Measurements from ENCODE around the gene LRCH1. TPM values are rescaled to one million over a fixed set of nuclear protein-coding genes. Genes with fewer than 3 reads are reported as not detected.

LRCH1 gene
- total and polyA plus RNA-seq, 2 of the 13 experiments (the other 11 are each of a cell fraction or from before 2014, with no cell fraction given) = 4.1 to 12.6 TPM

DNA sequence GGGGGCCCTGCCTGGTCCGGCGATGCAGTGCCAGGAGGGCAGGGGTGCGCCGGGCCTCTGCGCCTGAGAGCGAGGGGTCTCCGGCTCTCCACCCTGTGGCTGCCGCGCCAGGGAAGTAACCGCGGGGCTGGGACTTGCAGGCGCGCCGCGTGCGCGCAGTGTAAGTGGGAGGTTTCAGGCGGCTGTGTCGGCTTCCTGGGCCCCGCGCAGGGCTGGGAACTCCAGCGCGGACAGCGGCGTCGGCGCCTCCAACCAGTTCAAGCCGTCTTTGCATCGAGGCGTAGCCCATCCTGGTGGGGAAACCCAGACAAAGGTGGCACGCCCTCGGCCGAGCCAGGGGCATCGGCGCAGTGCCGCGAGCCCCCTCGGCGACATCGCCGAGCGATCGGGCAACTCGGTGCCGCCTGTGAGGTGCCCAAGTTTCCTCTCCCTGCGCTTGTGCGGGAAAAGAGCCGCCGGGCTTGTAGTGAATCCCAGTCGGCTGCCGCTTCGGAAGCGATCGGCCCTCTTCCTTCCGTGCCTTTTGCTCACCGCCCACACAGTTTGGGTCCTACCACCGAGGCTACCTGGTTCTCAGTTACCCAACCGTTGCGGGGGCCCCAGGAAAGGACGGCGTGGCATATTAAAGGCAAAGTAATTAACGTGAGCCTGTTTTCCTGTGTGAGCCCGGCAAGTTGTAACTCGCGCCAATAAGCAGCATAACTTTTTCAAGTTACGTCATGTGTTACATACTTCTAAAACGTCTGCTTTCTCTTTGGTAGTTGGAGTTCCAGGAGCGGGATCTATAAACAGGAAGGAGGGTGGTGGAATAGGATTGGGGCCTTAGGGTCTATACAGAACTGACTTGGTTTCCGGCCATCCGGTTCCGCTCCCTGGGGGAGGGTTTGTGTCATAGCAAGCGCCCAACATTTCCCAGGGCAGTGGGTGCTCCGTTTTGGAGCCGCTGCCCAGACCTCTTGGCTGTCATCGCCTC is 1.2 kb downstream of the LRCH1 start:
- in situ Hi-C loops (cut with HindIII; ENCODE audit: extremely low pct_ligation_motif_present, low pct_unique_long_range_greater_than_20kb) = loop anchor here (5.0 kb wide), 1 partner anchor 168 kb away; no protein-coding TSS in a partner anchor
- no peak for TF ChIP-seq HOXA9 (CRISPR knock-in tag; IDR thresholded peaks at IDR 0.05; ENCODE audit: borderline replicate concordance)
- TF ChIP-seq, protein P1, sequence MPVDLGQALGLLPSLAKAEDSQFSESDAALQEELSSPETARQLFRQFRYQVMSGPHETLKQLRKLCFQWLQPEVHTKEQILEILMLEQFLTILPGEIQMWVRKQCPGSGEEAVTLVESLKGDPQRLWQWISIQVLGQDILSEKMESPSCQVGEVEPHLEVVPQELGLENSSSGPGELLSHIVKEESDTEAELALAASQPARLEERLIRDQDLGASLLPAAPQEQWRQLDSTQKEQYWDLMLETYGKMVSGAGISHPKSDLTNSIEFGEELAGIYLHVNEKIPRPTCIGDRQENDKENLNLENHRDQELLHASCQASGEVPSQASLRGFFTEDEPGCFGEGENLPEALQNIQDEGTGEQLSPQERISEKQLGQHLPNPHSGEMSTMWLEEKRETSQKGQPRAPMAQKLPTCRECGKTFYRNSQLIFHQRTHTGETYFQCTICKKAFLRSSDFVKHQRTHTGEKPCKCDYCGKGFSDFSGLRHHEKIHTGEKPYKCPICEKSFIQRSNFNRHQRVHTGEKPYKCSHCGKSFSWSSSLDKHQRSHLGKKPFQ (CRISPR knock-in tag; IDR thresholded peaks at IDR 0.05; ENCODE audit: insufficient replicate concordance) = no peak
- TF ChIP-seq TCF7L2 (IDR thresholded peaks at IDR 0.05; ENCODE audit: low read depth, low read length) = no peak
- TF ChIP-seq NR3C1 (CRISPR knock-in tag; IDR thresholded peaks at IDR 0.05) = no peak
- TF ChIP-seq RAD51 (IDR thresholded peaks at IDR 0.05; ENCODE audit: borderline replicate concordance) = no peak
- TF ChIP-seq, protein P2, sequence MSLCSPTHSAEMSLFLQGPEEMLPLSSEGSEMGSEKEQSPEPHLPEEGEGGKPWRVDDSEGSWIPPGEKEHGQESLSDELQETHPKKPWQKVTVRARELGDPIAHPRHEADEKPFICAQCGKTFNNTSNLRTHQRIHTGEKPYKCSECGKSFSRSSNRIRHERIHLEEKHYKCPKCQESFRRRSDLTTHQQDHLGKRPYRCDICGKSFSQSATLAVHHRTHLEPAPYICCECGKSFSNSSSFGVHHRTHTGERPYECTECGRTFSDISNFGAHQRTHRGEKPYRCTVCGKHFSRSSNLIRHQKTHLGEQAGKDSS (CRISPR knock-in tag; IDR thresholded peaks at IDR 0.05; ENCODE audit: borderline replicate concordance, low read depth) = no peak
- TF ChIP-seq, protein P3, sequence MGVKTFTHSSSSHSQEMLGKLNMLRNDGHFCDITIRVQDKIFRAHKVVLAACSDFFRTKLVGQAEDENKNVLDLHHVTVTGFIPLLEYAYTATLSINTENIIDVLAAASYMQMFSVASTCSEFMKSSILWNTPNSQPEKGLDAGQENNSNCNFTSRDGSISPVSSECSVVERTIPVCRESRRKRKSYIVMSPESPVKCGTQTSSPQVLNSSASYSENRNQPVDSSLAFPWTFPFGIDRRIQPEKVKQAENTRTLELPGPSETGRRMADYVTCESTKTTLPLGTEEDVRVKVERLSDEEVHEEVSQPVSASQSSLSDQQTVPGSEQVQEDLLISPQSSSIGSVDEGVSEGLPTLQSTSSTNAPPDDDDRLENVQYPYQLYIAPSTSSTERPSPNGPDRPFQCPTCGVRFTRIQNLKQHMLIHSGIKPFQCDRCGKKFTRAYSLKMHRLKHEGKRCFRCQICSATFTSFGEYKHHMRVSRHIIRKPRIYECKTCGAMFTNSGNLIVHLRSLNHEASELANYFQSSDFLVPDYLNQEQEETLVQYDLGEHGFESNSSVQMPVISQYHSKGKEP (CRISPR knock-in tag; IDR thresholded peaks at IDR 0.05) = no peak
- TF ChIP-seq PHF8 (CRISPR knock-in tag; IDR thresholded peaks at IDR 0.05) = peak; percentile 59
- TF ChIP-seq SMARCE1 (IDR thresholded peaks at IDR 0.05; ENCODE audit: borderline replicate concordance) = no peak
- TF ChIP-seq, protein P4, sequence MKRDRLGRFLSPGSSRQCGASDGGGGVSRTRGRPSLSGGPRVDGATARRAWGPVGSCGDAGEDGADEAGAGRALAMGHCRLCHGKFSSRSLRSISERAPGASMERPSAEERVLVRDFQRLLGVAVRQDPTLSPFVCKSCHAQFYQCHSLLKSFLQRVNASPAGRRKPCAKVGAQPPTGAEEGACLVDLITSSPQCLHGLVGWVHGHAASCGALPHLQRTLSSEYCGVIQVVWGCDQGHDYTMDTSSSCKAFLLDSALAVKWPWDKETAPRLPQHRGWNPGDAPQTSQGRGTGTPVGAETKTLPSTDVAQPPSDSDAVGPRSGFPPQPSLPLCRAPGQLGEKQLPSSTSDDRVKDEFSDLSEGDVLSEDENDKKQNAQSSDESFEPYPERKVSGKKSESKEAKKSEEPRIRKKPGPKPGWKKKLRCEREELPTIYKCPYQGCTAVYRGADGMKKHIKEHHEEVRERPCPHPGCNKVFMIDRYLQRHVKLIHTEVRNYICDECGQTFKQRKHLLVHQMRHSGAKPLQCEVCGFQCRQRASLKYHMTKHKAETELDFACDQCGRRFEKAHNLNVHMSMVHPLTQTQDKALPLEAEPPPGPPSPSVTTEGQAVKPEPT (CRISPR knock-in tag; IDR thresholded peaks at IDR 0.05; ENCODE audit: low read depth) = no peak
- peak; percentile 52; the same call in 1 of the 2 replicates for TF ChIP-seq ZNF296 (CRISPR knock-in tag; conservative IDR thresholded peaks at IDR 0.05)
- TF ChIP-seq, protein P5, sequence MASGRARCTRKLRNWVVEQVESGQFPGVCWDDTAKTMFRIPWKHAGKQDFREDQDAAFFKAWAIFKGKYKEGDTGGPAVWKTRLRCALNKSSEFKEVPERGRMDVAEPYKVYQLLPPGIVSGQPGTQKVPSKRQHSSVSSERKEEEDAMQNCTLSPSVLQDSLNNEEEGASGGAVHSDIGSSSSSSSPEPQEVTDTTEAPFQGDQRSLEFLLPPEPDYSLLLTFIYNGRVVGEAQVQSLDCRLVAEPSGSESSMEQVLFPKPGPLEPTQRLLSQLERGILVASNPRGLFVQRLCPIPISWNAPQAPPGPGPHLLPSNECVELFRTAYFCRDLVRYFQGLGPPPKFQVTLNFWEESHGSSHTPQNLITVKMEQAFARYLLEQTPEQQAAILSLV (CRISPR knock-in tag; IDR thresholded peaks at IDR 0.05; ENCODE audit: borderline replicate concordance) = no peak
- TF ChIP-seq TBX3 (IDR thresholded peaks at IDR 0.05; ENCODE audit: borderline replicate concordance) = no peak
- TF ChIP-seq SMAD9 (CRISPR knock-in tag; IDR thresholded peaks at IDR 0.05) = no peak

More for the DNA sequence above, 1.2 kb downstream of the LRCH1 start:
- peak; percentile 82 for ATAC-seq
- Histone ChIP-seq H3K4me3 (replicated peaks in 1 of 3; ENCODE audit: insufficient read depth in 1 of 3, low read depth in 2 of 3, low read length in 3 of 3) (peak overlapping the region; percentile 69 to 98 (median 79)), H3K4me1 (ENCODE audit: insufficient read depth, low read length) (peaks cover 34% of the 10 kb centered on the region), H3K9ac (ENCODE audit: insufficient read depth, low read depth, low read length) (peak overlapping the region; percentile 86), H3K79me2 (ENCODE audit: insufficient read depth, low read length) (peaks cover 58% of the 10 kb centered on the region), H3K27ac (ENCODE audit: extremely low read length, insufficient read depth, low read length) (peak overlapping the region; percentile 71), H4K20me1 (ENCODE audit: insufficient read depth, low read length) (peaks cover 14% of the 10 kb centered on the region; the same call in 1 of the 2 replicates), H2AFZ (ENCODE audit: low read length) (peak overlapping the region; percentile 48), H3K27me3 (ENCODE audit: control insufficient read depth in 1 of 2, insufficient read depth in 2 of 2, low read length in 2 of 2) (no peaks in the 10 kb centered on the region; a peak in 1 of 5 replicates), H3K9me3 (ENCODE audit: low read length) (no peaks in the 10 kb centered on the region), H3K4me2 (ENCODE audit: low read depth, low read length) (peak overlapping the region; percentile 73), H3K36me3 (replicated peaks in 1 of 2; ENCODE audit: control insufficient read depth in 1 of 2, insufficient read depth in 2 of 2, low read length in 2 of 2) (no peaks in the 10 kb centered on the region)
- CTCF ChIA-PET (ENCODE audit: low intra/inter-chr PET ratio, low total read pairs) = no interaction called here
- POLR2A ChIA-PET = interaction anchor here (1.0 kb wide), 1 partner anchor 38 kb away, joined by 3 read pairs; no protein-coding TSS in a partner anchor
- peak; percentile 56 for FAIRE-seq
- TSS peak; percentile 98 for BruUV-seq (replicated peaks)
- WGBS (ENCODE audit: low lambda C conversion rate) = 1% methylated on average over 17 of the region's 75 CpGs
- peak; percentile 86 for DNase-seq (ENCODE audit: low spot score)
- intact Hi-C loops (cut with micrococcal nuclease; ENCODE audit: unreplicated experiment) = loop anchor here (2.0 to 10.0 kb wide), 4 partner anchors 53 to 243 kb away; partner anchors contain the start of gene ESD

Measured in HepG2 (cell line).